Measurements from ENCODE around the gene DEFB124.

DNA sequence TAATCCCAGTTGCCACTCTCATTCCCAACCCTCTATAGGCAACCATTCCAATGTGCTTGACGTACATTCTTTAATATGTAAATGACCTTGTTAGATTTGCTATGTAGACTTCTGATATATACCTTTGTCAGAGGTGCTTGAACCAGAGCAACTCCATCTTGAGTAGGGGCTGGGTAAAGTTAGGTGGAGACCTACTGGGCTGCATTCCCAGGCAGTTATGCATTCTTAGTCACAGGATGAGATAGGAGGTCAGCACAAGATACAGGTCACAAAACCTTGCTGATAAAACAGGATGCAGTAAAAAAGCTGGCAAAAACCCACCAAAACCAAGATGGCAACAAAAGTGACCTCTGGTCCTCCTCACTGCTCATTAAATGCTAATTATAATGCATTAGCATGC is 31.0 kb upstream of the DEFB124 start:
- no peak for TF ChIP-seq ZNF202 (tag by site-specific recombination; IDR thresholded peaks at IDR 0.05; ENCODE audit: borderline replicate concordance)
- TF ChIP-seq ZNF791 (tag by site-specific recombination; IDR thresholded peaks at IDR 0.05), result no peak
